Mucosa of rectum (tissue), 2 donors: ENCODE measurements around the gene CYP2S1.

Experiments
- H3K27ac ChIP-seq, 2 donors: one replicate each; pipeline ENCODE4 v1.7.0; 2013; ENCODE audit warnings: inconsistent platforms in 2 of 2, low read depth in 2 of 2, low read length in 2 of 2
- H3K27me3 ChIP-seq, 2 donors: one replicate each; pipeline ENCODE4 v1.7.0; 2013; ENCODE audit warnings: low read length in 2 of 2; ENCODE audit not compliant: control insufficient read depth in 2 of 2, insufficient read depth in 2 of 2
- H3K36me3 ChIP-seq, 2 donors: one replicate each; pipeline ENCODE4 v1.7.0; 2013; ENCODE audit warnings: low read length in 2 of 2; ENCODE audit not compliant: control insufficient read depth in 2 of 2, insufficient read depth in 2 of 2
- H3K4me1 ChIP-seq, 2 donors: one replicate each; pipeline ENCODE4 v1.7.0; 2013; ENCODE audit warnings: low read length in 2 of 2, mild to moderate bottlenecking in 1 of 2; ENCODE audit not compliant: control insufficient read depth in 2 of 2, insufficient read depth in 2 of 2
- H3K4me3 ChIP-seq, 2 donors: one replicate each; pipeline ENCODE4 v1.7.0; 2013; ENCODE audit warnings: low read length in 2 of 2
- H3K9ac ChIP-seq, 2 donors: one replicate each; pipeline ENCODE4 v1.7.0; 2013; ENCODE audit warnings: low read length in 2 of 2, low read depth in 1 of 2, mild to moderate bottlenecking in 1 of 2
- H3K9me3 ChIP-seq, 2 donors: one replicate each; pipeline ENCODE4 v1.7.0; 2013; ENCODE audit warnings: low read length in 2 of 2; ENCODE audit not compliant: control insufficient read depth in 2 of 2
- donor health status: healthy.
- donor health status: Normal muscosa, but diverticular disease.

CYP2S1 gene

DNA sequence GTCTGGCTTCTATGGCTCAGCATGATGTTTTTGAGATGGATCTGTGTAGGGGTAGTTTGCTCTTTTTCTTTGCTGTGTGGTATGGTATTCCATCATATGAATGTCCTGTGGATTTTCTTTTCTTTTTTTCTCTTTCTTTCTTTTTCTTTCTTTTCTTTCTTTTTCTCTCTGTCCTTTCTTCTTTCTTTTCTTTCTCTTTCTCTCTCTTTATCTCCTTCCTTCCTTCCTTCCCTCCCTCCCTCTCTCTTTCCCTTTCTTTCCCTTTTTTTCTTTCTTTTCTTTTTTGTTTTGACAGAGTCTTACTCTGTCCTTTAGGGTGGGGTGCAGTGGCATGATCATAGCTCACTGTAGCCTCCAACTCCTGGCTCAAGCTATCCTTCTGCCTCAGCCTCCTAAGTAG is 62.2 kb downstream of the CYP2S1 start:
- Histone ChIP-seq H3K4me3 (no peak overlapping the region), H3K9me3 (no peaks in the 10 kb centered on the region), H3K27me3 (no peaks in the 10 kb centered on the region), H3K27ac (no peak overlapping the region), H3K4me1 (no peaks in the 10 kb centered on the region), H3K9ac (no peak overlapping the region), H3K36me3 (peaks cover 6 to 17% of the 10 kb centered on the region in 2 donors)
